CD4-positive, alpha-beta T cell (primary cell): ENCODE results near the gene CRYBG1. TPM values are rescaled to one million over a fixed set of nuclear protein-coding genes. Genes with fewer than 3 reads are reported as not detected.

Experiments
- ATAC-seq: fragments of 200-7000 bp; cut with Tn5 transposase; one replicate; pipeline ENCODE4 v1.10.0; 2022; ENCODE audit warnings: mild to moderate bottlenecking; ENCODE audit not compliant: poor library complexity
- CTCF ChIA-PET: fragments of 350-600 bp; sonication (Branson Sonifier 250); formaldehyde crosslinking; loops from one replicate; lab custom pipeline; 2021; ENCODE audit warnings: antibody characterized with exemption, inconsistent platforms; lab: Charles Lee
- POLR2A ChIA-PET: fragments of 350-600 bp; sonication (Branson Sonifier 250); formaldehyde crosslinking; loops from one replicate; lab custom pipeline; 2021; ENCODE audit warnings: antibody characterized with exemption, inconsistent platforms; lab: Charles Lee
- DNase-seq, 14 experiments: peaks; one replicate each; pipeline ENCODE4 v3.0.0-alpha.2; 2013 to 2020; ENCODE audit warnings: mixed read lengths in 2 of 14
- H3K27ac ChIP-seq, 2 donors: one replicate each; pipeline versions ENCODE4 v1.5.1 to v1.7.0; 2013; ENCODE audit warnings: low read length in 2 of 2, low read depth in 1 of 2, mild to moderate bottlenecking in 1 of 2
- H3K27me3 ChIP-seq, 2 experiments: 1 replicate in 1 of 2; 2 replicates in 1 of 2; pipeline versions ENCODE4 v1.6.1 to v1.7.0; 2013; ENCODE audit warnings: low read length in 2 of 2, control low read depth in 1 of 2, mild to moderate bottlenecking in 1 of 2, moderate library complexity in 1 of 2; ENCODE audit not compliant: insufficient read depth in 2 of 2, control insufficient read depth in 1 of 2
- H3K36me3 ChIP-seq: one replicate; pipeline ENCODE4 v1.6.1; 2013; ENCODE audit warnings: low read length, control low read depth; ENCODE audit not compliant: insufficient read depth
- H3K4me1 ChIP-seq: one replicate; pipeline ENCODE4 v1.6.1; 2013; ENCODE audit warnings: low read length, control low read depth; ENCODE audit not compliant: insufficient read depth
- H3K4me3 ChIP-seq: one replicate; pipeline ENCODE4 v1.5.1; 2013; ENCODE audit warnings: mild to moderate bottlenecking, low read length, moderate library complexity
- H3K9me3 ChIP-seq, 2 experiments: 1 replicate in 1 of 2; 2 replicates in 1 of 2; pipeline versions ENCODE4 v1.6.1 to v1.7.0; 2013; ENCODE audit warnings: low read length in 2 of 2, mild to moderate bottlenecking in 2 of 2, control low read depth in 1 of 2, moderate library complexity in 1 of 2; ENCODE audit not compliant: control insufficient read depth in 1 of 2, insufficient read depth in 1 of 2
- H3K27ac Mint-ChIP-seq: one replicate; pipeline ENCODE4 v1.8.0; 2020; ENCODE audit warnings: mixed read lengths
- H3K27me3 Mint-ChIP-seq: one replicate; pipeline ENCODE4 v1.8.0; 2021; ENCODE audit warnings: mixed read lengths
- H3K36me3 Mint-ChIP-seq: one replicate; pipeline ENCODE4 v1.8.0; 2021; ENCODE audit warnings: low read depth, mixed read lengths
- H3K4me1 Mint-ChIP-seq: one replicate; pipeline ENCODE4 v1.8.0; 2021; ENCODE audit warnings: low read depth, mixed read lengths
- H3K4me3 Mint-ChIP-seq: one replicate; pipeline ENCODE4 v1.8.0; 2020; ENCODE audit warnings: mild to moderate bottlenecking, mixed read lengths
- H3K9me3 Mint-ChIP-seq: one replicate; pipeline ENCODE4 v1.8.0; 2020; ENCODE audit warnings: mixed read lengths
- CTCF ChIP-seq: fragments of 200-600 bp; IDR thresholded peaks from one replicate; pipeline ENCODE4 v1.8.0; 2022; ENCODE audit warnings: antibody characterized with exemption, mild to moderate bottlenecking
- intact Hi-C, 2 experiments: fragments of 100-400 bp; cut with DNase I in 1 of 2; cut with micrococcal nuclease in 1 of 2; formaldehyde crosslinking; loops; one replicate each; pipeline versions ENCODE4 v1.15.1 to v1.9.0; 2023 to 2025; cut with DNase I, micrococcal nuclease
- polyA plus RNA-seq, 2 donors: library from polyadenylated mRNA; unstranded; fragments of 120-200 nt; gene quantifications; one replicate each; pipeline ENCODE4 v1.2.1, GENCODE V29; 2013
- total RNA-seq, 174 experiments: library from RNA in 2 of 174; stranded (reverse) in 2 of 174; gene quantifications; one replicate each; pipeline ENCODE4 v1.2.3 and lab custom pipeline; 2021 to 2026

Gene CRYBG1, protein sequence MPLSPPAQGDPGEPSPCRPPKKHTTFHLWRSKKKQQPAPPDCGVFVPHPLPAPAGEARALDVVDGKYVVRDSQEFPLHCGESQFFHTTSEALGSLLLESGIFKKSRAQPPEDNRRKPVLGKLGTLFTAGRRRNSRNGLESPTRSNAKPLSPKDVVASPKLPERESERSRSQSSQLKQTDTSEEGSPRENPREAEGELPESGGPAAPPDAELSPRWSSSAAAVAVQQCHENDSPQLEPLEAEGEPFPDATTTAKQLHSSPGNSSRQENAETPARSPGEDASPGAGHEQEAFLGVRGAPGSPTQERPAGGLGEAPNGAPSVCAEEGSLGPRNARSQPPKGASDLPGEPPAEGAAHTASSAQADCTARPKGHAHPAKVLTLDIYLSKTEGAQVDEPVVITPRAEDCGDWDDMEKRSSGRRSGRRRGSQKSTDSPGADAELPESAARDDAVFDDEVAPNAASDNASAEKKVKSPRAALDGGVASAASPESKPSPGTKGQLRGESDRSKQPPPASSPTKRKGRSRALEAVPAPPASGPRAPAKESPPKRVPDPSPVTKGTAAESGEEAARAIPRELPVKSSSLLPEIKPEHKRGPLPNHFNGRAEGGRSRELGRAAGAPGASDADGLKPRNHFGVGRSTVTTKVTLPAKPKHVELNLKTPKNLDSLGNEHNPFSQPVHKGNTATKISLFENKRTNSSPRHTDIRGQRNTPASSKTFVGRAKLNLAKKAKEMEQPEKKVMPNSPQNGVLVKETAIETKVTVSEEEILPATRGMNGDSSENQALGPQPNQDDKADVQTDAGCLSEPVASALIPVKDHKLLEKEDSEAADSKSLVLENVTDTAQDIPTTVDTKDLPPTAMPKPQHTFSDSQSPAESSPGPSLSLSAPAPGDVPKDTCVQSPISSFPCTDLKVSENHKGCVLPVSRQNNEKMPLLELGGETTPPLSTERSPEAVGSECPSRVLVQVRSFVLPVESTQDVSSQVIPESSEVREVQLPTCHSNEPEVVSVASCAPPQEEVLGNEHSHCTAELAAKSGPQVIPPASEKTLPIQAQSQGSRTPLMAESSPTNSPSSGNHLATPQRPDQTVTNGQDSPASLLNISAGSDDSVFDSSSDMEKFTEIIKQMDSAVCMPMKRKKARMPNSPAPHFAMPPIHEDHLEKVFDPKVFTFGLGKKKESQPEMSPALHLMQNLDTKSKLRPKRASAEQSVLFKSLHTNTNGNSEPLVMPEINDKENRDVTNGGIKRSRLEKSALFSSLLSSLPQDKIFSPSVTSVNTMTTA (N-terminal part only)
- 10 to 100 TPM; 58.5 to 59.4 TPM for total RNA-seq
- polyA plus RNA-seq (2013, experiment 1 of 2), result 39.6 TPM
- 40.8 TPM for polyA plus RNA-seq (2013, experiment 2 of 2)
- total RNA-seq (lab: John Stamatoyannopoulos, UW), result 48.6 to 1,435 (median 243) reads per million in 172 experiments

GRCh38 chr6:106360410-106360988, at the start of gene CRYBG1:
TSS of gene CRYBG1 (plus strand) at chr6:106360717. CDS start at chr6:106360909, 192 bp downstream.
- Mint-ChIP-seq H3K27me3 (peaks cover 49% of the 10 kb centered on the region), H3K4me1 (peaks cover 6% of the 10 kb centered on the region), H3K27ac (no peak within 1 kb of the TSS), H3K4me3 (peak within 1 kb of the TSS; percentile 85), H3K36me3 (no peaks in the 10 kb centered on the region), H3K9me3 (no peaks in the 10 kb centered on the region)
- peaks cover 22 to 32% of the 10 kb centered on the region in 2 experiments for H3K27me3 ChIP-seq
- H3K36me3 ChIP-seq, result no peaks in the 10 kb centered on the region
- H3K4me1 ChIP-seq, result peaks cover 14% of the 10 kb centered on the region
- H3K9me3 ChIP-seq, result peaks cover 0 to 4% of the 10 kb centered on the region in 2 experiments
- ChIA-PET CTCF (interaction anchor here (0.7 to 2.8 kb wide), 16 partner anchors 8 to 668 kb away, joined by 3 to 13 read pairs (median 3); partner anchors contain the start of genes ATG5 and MTRES1), POLR2A (interaction anchor here (1.3 kb wide), 1 partner anchor 35 kb away, joined by 5 read pairs; the partner anchor contains the start of gene ATG5)
- ATAC-seq (peak; percentile 97), DNase-seq (peak; percentile 52 to 89 (median 65))
- intact Hi-C loops, result no loop called here
- peak within 1 kb of the TSS; percentile 59 for H3K4me3 ChIP-seq
- TF ChIP-seq CTCF, result peak; percentile 89
- no peak within 1 kb of the TSS for H3K27ac ChIP-seq

DNA sequence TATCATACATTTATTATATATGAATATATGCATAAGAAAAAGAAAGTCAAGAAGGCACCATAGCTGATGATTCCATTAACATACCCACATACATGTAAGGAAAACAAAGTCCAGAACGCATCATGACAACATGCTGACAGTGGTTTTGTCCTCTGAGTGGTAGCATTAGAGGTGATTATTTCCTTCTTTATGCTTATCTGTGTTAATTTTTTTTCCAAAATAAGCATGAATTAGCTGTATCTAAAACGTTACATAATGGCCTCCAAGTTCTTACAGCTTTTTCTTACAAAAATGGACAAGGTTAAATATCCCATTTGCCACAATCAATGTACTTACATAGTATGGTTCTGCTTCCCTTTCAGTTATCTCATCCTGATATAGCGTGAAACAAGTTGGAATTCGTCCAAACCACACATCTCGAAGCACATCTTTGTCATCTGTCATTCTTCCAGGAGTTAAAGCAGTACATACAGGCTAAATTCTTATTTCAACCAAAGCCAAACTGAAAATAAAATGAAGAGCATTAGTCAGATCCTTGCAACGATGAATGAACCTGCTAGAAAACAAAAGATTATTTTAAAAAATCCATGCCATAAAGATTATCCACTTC, 44.6 kb upstream of the CRYBG1 start:
- no peaks in the 10 kb centered on the region for H3K27me3 ChIP-seq
- ATAC-seq, result no peak
- H3K36me3 ChIP-seq, result peaks cover 24% of the 10 kb centered on the region
- ChIA-PET POLR2A (interaction anchor here (0.6 to 1.1 kb wide), 3 partner anchors 10 to 502 kb away, joined by 3 to 4 read pairs (median 4); partner anchors contain the start of gene ATG5), CTCF (interaction anchor here (1.1 to 1.3 kb wide), 3 partner anchors 10 to 45 kb away, joined by 3 to 4 read pairs (median 3); partner anchors contain the start of gene CRYBG1)
- no peak overlapping the region for H3K27ac Mint-ChIP-seq
- H3K27me3 Mint-ChIP-seq, result no peaks in the 10 kb centered on the region
- no peak overlapping the region for H3K4me3 ChIP-seq
- TF ChIP-seq CTCF, result no peak
- H3K27ac ChIP-seq, result no peak overlapping the region
- peak in 2 of 14 experiments; percentile 11 to 15 for DNase-seq
- no peaks in the 10 kb centered on the region for H3K9me3 ChIP-seq
- H3K9me3 Mint-ChIP-seq, result no peaks in the 10 kb centered on the region
- peaks cover 54% of the 10 kb centered on the region for H3K36me3 Mint-ChIP-seq
- H3K4me3 Mint-ChIP-seq, result no peak overlapping the region
- peaks cover 4% of the 10 kb centered on the region for H3K4me1 ChIP-seq
- H3K4me1 Mint-ChIP-seq, result peaks cover 73% of the 10 kb centered on the region
- intact Hi-C loops, result no loop called here
